Glutamatergic neuron (in vitro differentiated cells): ENCODE results near the gene OR12D3. TPM values are rescaled to one million over a fixed set of nuclear protein-coding genes. Genes with fewer than 3 reads are reported as not detected.

Source experiments
- DNase-seq: peaks from one replicate; pipeline ENCODE4 v3.0.0; 2022
- H3K27ac Mint-ChIP-seq: one replicate; pipeline ENCODE4 v1.8.0; 2020; ENCODE audit warnings: mild to moderate bottlenecking, mixed read lengths, inconsistent platforms; ENCODE audit not compliant: unreplicated experiment
- H3K27me3 Mint-ChIP-seq: one replicate; pipeline ENCODE4 v1.8.0; 2020; ENCODE audit warnings: mild to moderate bottlenecking, moderate library complexity, mixed read lengths, inconsistent platforms; ENCODE audit not compliant: unreplicated experiment
- H3K36me3 Mint-ChIP-seq: one replicate; pipeline ENCODE4 v1.8.0; 2020; ENCODE audit warnings: mild to moderate bottlenecking, mixed read lengths, inconsistent platforms; ENCODE audit not compliant: unreplicated experiment
- H3K4me1 Mint-ChIP-seq: one replicate; pipeline ENCODE4 v1.8.0; 2020; ENCODE audit warnings: mild to moderate bottlenecking, low read depth, mixed read lengths, inconsistent platforms; ENCODE audit not compliant: unreplicated experiment
- H3K4me3 Mint-ChIP-seq: one replicate; pipeline ENCODE4 v1.8.0; 2020; ENCODE audit warnings: mild to moderate bottlenecking, mixed read lengths, inconsistent platforms; ENCODE audit not compliant: unreplicated experiment
- H3K9me3 Mint-ChIP-seq: one replicate; pipeline ENCODE4 v1.8.0; 2020; ENCODE audit warnings: mild to moderate bottlenecking, moderate library complexity, mixed read lengths, inconsistent platforms; ENCODE audit not compliant: unreplicated experiment
- CTCF ChIP-seq: fragments of 200-600 bp; sonication (generic); IDR thresholded peaks from one replicate; pipeline ENCODE4 v1.5.0; 2021; ENCODE audit not compliant: partially characterized antibody, unreplicated experiment
- total RNA-seq: library from RNA; stranded (reverse); fragmentation: NEBNext Ultra II Directional; extraction: Animal tissue kit (Norgen Biotek cat#: 25700); gene quantifications from one replicate; pipeline ENCODE4 v1.2.1, GENCODE V29; 2021; ENCODE audit not compliant: unreplicated experiment

OR12D3 gene
- total RNA-seq, 1 donor from 2014 or later, result not detected

- no peak overlapping the region for H3K27ac Mint-ChIP-seq
Observed at GRCh38 chr6:29403801-29404200, 28.7 kb upstream of the OR12D3 start.

GRCh38 chr6:29399525-29399924 lies 24.4 kb upstream of the OR12D3 start:
- H3K36me3 Mint-ChIP-seq, result no peaks in the 10 kb centered on the region
- H3K27ac Mint-ChIP-seq, result no peak overlapping the region
- no peak for DNase-seq
- H3K9me3 Mint-ChIP-seq, result no peaks in the 10 kb centered on the region
- no peaks in the 10 kb centered on the region for H3K27me3 Mint-ChIP-seq
- TF ChIP-seq CTCF, result no peak
- H3K4me1 Mint-ChIP-seq, result no peaks in the 10 kb centered on the region
- H3K4me3 Mint-ChIP-seq, result no peak overlapping the region

More at GRCh38 chr6:29403801-29404200, 28.7 kb upstream of the OR12D3 start:
- Mint-ChIP-seq H3K36me3 (peaks cover 7% of the 10 kb centered on the region), H3K9me3 (peaks cover 1% of the 10 kb centered on the region), H3K27me3 (peaks cover 2% of the 10 kb centered on the region), H3K4me3 (no peak overlapping the region), H3K4me1 (no peaks in the 10 kb centered on the region)
- no peak for TF ChIP-seq CTCF
- no peak for DNase-seq

GRCh38 chr6:29395331-29395730 lies 20.2 kb upstream of the OR12D3 start, which contains the start of gene OR12D2:
TSS of gene OR12D2 (plus strand) at chr6:29395631. CDS start at chr6:29396700, 1,069 bp downstream.
- H3K4me1 Mint-ChIP-seq, result peaks cover 3% of the 10 kb centered on the region
- H3K27ac Mint-ChIP-seq, result no peak within 1 kb of the TSS
- H3K9me3 Mint-ChIP-seq, result no peaks in the 10 kb centered on the region
- DNase-seq, result no peak
- H3K27me3 Mint-ChIP-seq, result no peaks in the 10 kb centered on the region
- no peaks in the 10 kb centered on the region for H3K36me3 Mint-ChIP-seq
- H3K4me3 Mint-ChIP-seq, result no peak within 1 kb of the TSS
- TF ChIP-seq CTCF, result no peak

- Mint-ChIP-seq H3K27ac (no peak overlapping the region), H3K4me1 (no peaks in the 10 kb centered on the region), H3K27me3 (no peaks in the 10 kb centered on the region), H3K4me3 (no peak overlapping the region), H3K9me3 (no peaks in the 10 kb centered on the region), H3K36me3 (no peaks in the 10 kb centered on the region)
- DNase-seq, result no peak
- TF ChIP-seq CTCF, result no peak
Observed at GRCh38 chr6:29388533-29388932, 13.4 kb upstream of the OR12D3 start.

- H3K9me3 Mint-ChIP-seq, result no peaks in the 10 kb centered on the region
- H3K4me3 Mint-ChIP-seq, result no peak overlapping the region
- DNase-seq, result no peak
- no peaks in the 10 kb centered on the region for H3K27me3 Mint-ChIP-seq
- no peaks in the 10 kb centered on the region for H3K36me3 Mint-ChIP-seq
- no peak for TF ChIP-seq CTCF
- H3K27ac Mint-ChIP-seq, result no peak overlapping the region
- no peaks in the 10 kb centered on the region for H3K4me1 Mint-ChIP-seq
Observed at GRCh38 chr6:29376003-29376402, 912 bp upstream of the OR12D3 start.
